DOHH2 (cell line): Measurements from ENCODE around the gene RCOR1.
"Not testable (repeated sequence)": the region's sequence is repeated elsewhere in the genome, so short reads cannot be mapped to it uniquely, and the experiment has no call there.

Experiments
- H3F3A ChIP-seq: fragments of 200-600 bp; sonication (generic), shearing (Covaris generic); 2 replicates; pipeline ENCODE4 v1.6.0; 2016; ENCODE audit warnings: antibody characterized with exemption, mild to moderate bottlenecking; ENCODE audit not compliant: control insufficient read depth, insufficient read depth
- H3K27ac ChIP-seq: fragments of 200-600 bp; sonication (generic); 2 replicates; pipeline ENCODE4 v1.5.1; 2014; ENCODE audit warnings: low read depth, mild to moderate bottlenecking, low read length, moderate library complexity
- H3K27me3 ChIP-seq: fragments of 200-600 bp; sonication (generic); 2 replicates; pipeline ENCODE4 v1.6.1; 2014; ENCODE audit warnings: mild to moderate bottlenecking, low read length, mixed read lengths; ENCODE audit not compliant: control insufficient read depth
- H3K36me3 ChIP-seq: fragments of 200-600 bp; sonication (generic); 2 replicates; pipeline ENCODE4 v1.6.1; 2014; ENCODE audit warnings: mild to moderate bottlenecking, low read length, moderate library complexity, mixed read lengths; ENCODE audit not compliant: control insufficient read depth
- H3K4me1 ChIP-seq: fragments of 200-600 bp; sonication (generic); 2 replicates; pipeline ENCODE4 v1.6.1; 2014; ENCODE audit warnings: mild to moderate bottlenecking, low read length, mixed read lengths; ENCODE audit not compliant: control insufficient read depth
- H3K4me2 ChIP-seq: fragments of 200-600 bp; sonication (generic); 2 replicates; pipeline ENCODE4 v1.6.0; 2014; ENCODE audit warnings: mild to moderate bottlenecking, low read length, moderate library complexity
- H3K4me3 ChIP-seq: fragments of 200-600 bp; sonication (generic); 2 replicates; pipeline ENCODE4 v1.5.1; 2014; ENCODE audit warnings: mild to moderate bottlenecking, low read length, mixed read lengths
- H3K79me2 ChIP-seq: fragments of 200-600 bp; sonication (generic); 2 replicates; pipeline ENCODE4 v1.6.1; 2014; ENCODE audit warnings: mild to moderate bottlenecking, low read length, mixed read lengths; ENCODE audit not compliant: control insufficient read depth
- H3K9me2 ChIP-seq: fragments of 200-600 bp; sonication (generic); replicated peaks from 2 replicates; pipeline ENCODE4 v1.6.1; 2014; ENCODE audit warnings: mild to moderate bottlenecking, low read length, mixed read lengths; ENCODE audit not compliant: control insufficient read depth
- H3K9me3 ChIP-seq: fragments of 200-600 bp; sonication (generic); 2 replicates; pipeline ENCODE4 v1.6.1; 2014; ENCODE audit warnings: antibody characterized with exemption, low read length, mixed read lengths; ENCODE audit not compliant: control insufficient read depth, insufficient read depth
- H4K20me1 ChIP-seq: fragments of 200-600 bp; sonication (generic); 2 replicates; pipeline ENCODE4 v1.6.0; 2014; ENCODE audit warnings: low read depth, mild to moderate bottlenecking, antibody characterized with exemption, low read length, moderate library complexity; ENCODE audit not compliant: control insufficient read depth, insufficient read depth
- CTCF ChIP-seq: fragments of 200-600 bp; sonication (generic); IDR thresholded peaks from one replicate; pipeline ENCODE4 v1.5.1; 2014; ENCODE audit warnings: antibody characterized with exemption, mild to moderate bottlenecking, low read depth, low read length; ENCODE audit not compliant: poor library complexity, severe bottlenecking
- EZH2phosphoT487 ChIP-seq: fragments of 200-600 bp; sonication (generic); IDR thresholded peaks from 2 replicates; pipeline ENCODE4 v1.6.1; 2017; ENCODE audit warnings: borderline replicate concordance, mild to moderate bottlenecking, antibody characterized with exemption, low read length, moderate library complexity, mixed read lengths

The RCOR1 gene

GRCh38 chr14:102545461-102546265 is 46.8 kb upstream of the RCOR1 start:
- peaks cover 40% of the 10 kb centered on the region for H3K27me3 ChIP-seq
- TF ChIP-seq EZH2phosphoT487 (no peak), CTCF (no peak)
- H3K4me1 ChIP-seq, result peaks cover 31% of the 10 kb centered on the region
- peaks cover 7% of the 10 kb centered on the region; the same call in 1 of the 2 replicates for H3F3A ChIP-seq
- no peaks in the 10 kb centered on the region for H3K9me3 ChIP-seq
- peak overlapping the region; percentile 48; the same call in 1 of the 2 replicates for H3K4me2 ChIP-seq
- H4K20me1 ChIP-seq, result no peaks in the 10 kb centered on the region
- H3K27ac ChIP-seq, result no peak overlapping the region
- peak overlapping the region; percentile 27; the same call in 1 of the 2 replicates for H3K4me3 ChIP-seq
- no peaks in the 10 kb centered on the region for H3K79me2 ChIP-seq
- no peaks in the 10 kb centered on the region for H3K9me2 ChIP-seq
- no peaks in the 10 kb centered on the region for H3K36me3 ChIP-seq

GRCh38 chr14:102548616-102549240 is 43.7 kb upstream of the RCOR1 start:
- H3K4me2 ChIP-seq, result no peak overlapping the region
- peaks cover 7% of the 10 kb centered on the region; the same call in 1 of the 2 replicates for H3F3A ChIP-seq
- peaks cover 36% of the 10 kb centered on the region for H3K4me1 ChIP-seq
- H3K4me3 ChIP-seq, result no peak overlapping the region
- H3K36me3 ChIP-seq, result no peaks in the 10 kb centered on the region
- no peak overlapping the region for H3K27ac ChIP-seq
- no peaks in the 10 kb centered on the region for H3K9me3 ChIP-seq
- TF ChIP-seq EZH2phosphoT487, result no peak
- no peak for TF ChIP-seq CTCF
- no peaks in the 10 kb centered on the region for H4K20me1 ChIP-seq
- H3K9me2 ChIP-seq, result no peaks in the 10 kb centered on the region
- H3K27me3 ChIP-seq, result peaks cover 27% of the 10 kb centered on the region
- no peaks in the 10 kb centered on the region for H3K79me2 ChIP-seq

GRCh38 chr14:102550927-102551401 is 41.5 kb upstream of the RCOR1 start:
- not testable (repeated sequence) for H4K20me1 ChIP-seq, H3K36me3 ChIP-seq, H3F3A ChIP-seq, H3K27ac ChIP-seq, H3K79me2 ChIP-seq, H3K9me3 ChIP-seq, H3K4me3 ChIP-seq, H3K4me2 ChIP-seq, H3K9me2 ChIP-seq
- Histone ChIP-seq H3K27me3 (peaks cover 14% of the 10 kb centered on the region), H3K4me1 (peaks cover 36% of the 10 kb centered on the region)
